Kidney epithelial cell (primary cell): ENCODE data around the gene UBAC1. TPM values are rescaled to one million over a fixed set of nuclear protein-coding genes. Genes with fewer than 3 reads are reported as not detected.
"Not testable (repeated sequence)": the region's sequence is repeated elsewhere in the genome, so short reads cannot be mapped to it uniquely, and the experiment has no call there.

Source experiments
- DNase-seq: peaks from one replicate; pipeline ENCODE4 v3.0.0-alpha.2; 2010; ENCODE audit warnings: low read depth
- H3K27me3 ChIP-seq: 2 replicates; pipeline ENCODE4 v1.6.0; 2011; ENCODE audit warnings: low read length; ENCODE audit not compliant: control insufficient read depth, insufficient read depth
- H3K36me3 ChIP-seq: 2 replicates; pipeline ENCODE4 v1.5.1; 2011; ENCODE audit warnings: low read length; ENCODE audit not compliant: control insufficient read depth, insufficient read depth
- H3K4me3 ChIP-seq: 2 replicates; pipeline ENCODE4 v1.5.1; 2011; ENCODE audit warnings: low read depth, mild to moderate bottlenecking, control low read depth, low read length
- CTCF ChIP-seq: IDR thresholded peaks from 2 replicates; pipeline ENCODE4 v1.5.1; 2011; ENCODE audit warnings: mild to moderate bottlenecking, moderate library complexity, low read length, control low read depth, inconsistent platforms; ENCODE audit not compliant: insufficient read depth, poor library complexity, severe bottlenecking
- total RNA-seq: library from RNA; depleted of rRNA; stranded (reverse); fragments of >200 nt; gene quantifications from 2 replicates; pipeline ENCODE4 v1.2.3, GENCODE V29; 2015

UBAC1 gene
- total RNA-seq, 1 donor from 2014 or later: 42.6 TPM

- no peak for TF ChIP-seq CTCF
- H3K36me3 ChIP-seq: no peaks in the 10 kb centered on the region
- no peak for DNase-seq
- H3K4me3 ChIP-seq: no peak overlapping the region
- H3K27me3 ChIP-seq: no peaks in the 10 kb centered on the region
Observed at GRCh38 chr9:135920973-135921585, 40.1 kb downstream of the UBAC1 start.

- Histone ChIP-seq H3K36me3 (no peaks in the 10 kb centered on the region), H3K27me3 (no peaks in the 10 kb centered on the region), H3K4me3 (no peak overlapping the region)
- TF ChIP-seq CTCF: no peak
- DNase-seq: no peak
Observed at GRCh38 chr9:135920256-135920930, 40.8 kb downstream of the UBAC1 start.

GRCh38 chr9:135919318-135919890, 41.8 kb downstream of the UBAC1 start:
- H3K36me3 ChIP-seq: no peaks in the 10 kb centered on the region
- H3K4me3 ChIP-seq: no peak overlapping the region
- DNase-seq: no peak
- H3K27me3 ChIP-seq: no peaks in the 10 kb centered on the region
- TF ChIP-seq CTCF: no peak

DNA sequence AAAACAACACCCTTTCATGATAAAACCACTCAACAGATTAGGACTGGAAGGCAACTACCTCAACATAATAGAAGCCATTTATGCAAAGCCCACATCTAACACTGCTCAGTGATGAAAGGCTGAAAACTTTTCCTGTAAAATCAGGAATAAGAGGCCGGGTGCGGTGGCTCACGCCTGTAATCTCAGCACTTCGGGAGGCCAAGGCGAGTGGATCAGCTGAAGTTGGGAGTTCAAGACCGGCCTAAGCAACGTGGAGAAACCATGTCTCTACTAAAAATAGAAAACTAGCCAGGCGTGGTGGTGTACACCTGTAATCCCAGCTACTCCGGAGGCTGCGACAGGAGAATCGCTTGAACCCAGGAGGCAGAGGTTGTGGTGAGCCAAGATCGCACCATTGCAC, 44.9 kb downstream of the UBAC1 start:
- DNase-seq, H3K36me3 ChIP-seq, H3K4me3 ChIP-seq, H3K27me3 ChIP-seq: not testable (repeated sequence)

DNA sequence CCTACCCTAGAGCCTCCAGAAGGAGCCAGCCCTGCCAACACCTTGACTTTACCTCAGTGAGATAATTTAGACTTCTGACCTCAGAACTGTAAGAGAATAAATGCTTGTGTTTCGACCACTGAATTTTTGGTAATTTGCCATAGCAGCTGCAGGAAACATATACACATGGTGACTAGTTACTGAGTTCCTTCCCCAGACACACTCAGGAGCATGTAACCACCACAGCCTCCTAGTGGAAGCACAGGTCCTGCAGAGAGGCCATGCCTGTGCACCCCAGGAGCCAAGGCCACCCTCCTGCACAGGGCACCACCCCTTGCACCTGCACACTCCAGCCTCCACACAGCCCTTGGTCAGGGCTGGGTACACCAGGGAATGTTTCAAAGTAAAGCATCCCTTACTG, 46.3 kb downstream of the UBAC1 start:
- H3K36me3 ChIP-seq: peaks cover 2% of the 10 kb centered on the region
- DNase-seq: no peak
- TF ChIP-seq CTCF: no peak
- H3K4me3 ChIP-seq: no peak overlapping the region
- H3K27me3 ChIP-seq: no peaks in the 10 kb centered on the region

DNA sequence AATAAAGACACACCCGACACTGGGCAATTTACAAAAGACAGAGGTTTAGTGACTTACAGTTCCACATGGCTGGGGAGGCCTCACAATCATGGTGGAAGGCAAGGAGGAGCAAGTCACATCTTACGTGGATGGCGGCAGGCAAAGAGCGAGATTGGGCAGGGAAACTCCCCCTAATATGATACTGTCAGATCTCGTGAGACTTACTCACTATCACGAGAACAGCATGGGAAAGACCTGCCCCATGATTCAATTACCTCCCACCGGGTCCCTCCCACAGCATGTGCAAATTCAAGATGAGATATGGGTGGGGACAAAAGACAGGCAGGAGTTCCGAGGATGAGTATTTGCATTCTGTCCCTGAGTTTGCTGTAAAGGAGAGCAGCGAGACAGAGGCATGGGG, 49.9 kb downstream of the UBAC1 start:
- not testable (repeated sequence) for DNase-seq

GRCh38 chr9:135910757-135911156, 50.4 kb downstream of the UBAC1 start:
- TF ChIP-seq CTCF: no peak
- Histone ChIP-seq H3K27me3 (no peaks in the 10 kb centered on the region), H3K4me3 (no peak overlapping the region), H3K36me3 (peaks cover 4% of the 10 kb centered on the region)
- DNase-seq: no peak

More for the DNA sequence above, 49.9 kb downstream of the UBAC1 start:
- not testable (repeated sequence) for H3K36me3 ChIP-seq, H3K27me3 ChIP-seq, H3K4me3 ChIP-seq
